Activated CD4-positive, alpha-beta T cell treated with anti-CD3 and anti-CD28 coated beads, Interleukin-2, amount 50 U/mL, for 4 hours (primary cell): ENCODE measurements around the gene NUBPL.
"Not testable (repeated sequence)": the region's sequence is repeated elsewhere in the genome, so short reads cannot be mapped to it uniquely, and the experiment has no call there.

Experiments
- DNase-seq, 2 experiments: peaks; one replicate each; pipeline ENCODE4 v3.0.0-alpha.2; 2020

NUBPL gene

DNA sequence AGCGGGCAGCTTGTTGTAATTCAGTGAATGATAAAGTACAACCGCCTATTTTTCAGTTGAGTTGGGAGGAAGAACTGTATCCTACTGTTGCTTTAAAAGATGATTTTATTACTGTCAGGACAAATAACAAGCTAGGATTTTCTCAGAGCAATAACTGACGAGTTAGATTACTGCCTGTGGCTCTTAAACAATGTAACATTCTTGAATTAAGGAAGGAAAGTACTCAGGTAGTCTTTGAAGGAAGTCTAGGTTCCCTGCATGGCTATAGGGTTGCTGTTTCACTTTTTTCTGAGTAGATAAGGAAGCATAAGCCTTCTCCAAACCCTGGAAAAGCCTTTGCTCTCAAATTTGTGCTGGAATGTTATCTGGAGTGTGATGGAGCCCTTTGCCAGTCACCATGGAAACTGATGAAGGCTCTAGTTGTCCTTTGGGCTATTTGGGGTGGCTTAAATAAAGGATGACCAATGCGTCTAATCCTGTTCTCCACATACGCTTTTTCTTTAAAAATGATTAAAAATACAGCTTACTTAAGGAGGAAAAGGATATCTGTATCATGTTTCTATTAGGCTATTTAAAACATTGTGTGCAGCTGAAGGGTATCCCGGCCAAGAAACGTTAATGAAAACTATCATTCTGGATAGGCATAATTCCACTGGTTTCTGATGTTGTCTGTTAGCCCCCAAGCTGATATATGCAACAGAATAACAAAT, 17.7 kb downstream of the NUBPL start:
- no peak for DNase-seq

DNA sequence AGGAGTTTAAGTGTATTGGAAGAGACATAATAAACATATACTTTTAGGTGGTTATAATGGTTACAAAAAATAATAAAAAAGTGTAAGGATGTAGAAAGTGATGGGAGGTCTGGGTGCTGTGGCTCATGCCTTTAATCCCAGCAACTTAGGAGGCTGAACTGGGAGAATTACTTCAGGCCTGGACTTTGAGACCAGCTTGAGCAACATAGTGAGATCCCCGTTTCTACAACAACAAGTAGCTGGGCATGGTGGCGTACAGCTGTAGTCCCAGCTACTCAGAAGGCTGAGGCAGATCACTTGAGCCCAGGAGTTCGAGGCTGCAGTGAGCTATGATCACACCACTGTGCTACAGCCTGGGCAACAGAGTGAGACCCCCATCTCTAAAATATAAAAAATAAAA, 19.0 kb downstream of the NUBPL start:
- no peak for DNase-seq

DNA sequence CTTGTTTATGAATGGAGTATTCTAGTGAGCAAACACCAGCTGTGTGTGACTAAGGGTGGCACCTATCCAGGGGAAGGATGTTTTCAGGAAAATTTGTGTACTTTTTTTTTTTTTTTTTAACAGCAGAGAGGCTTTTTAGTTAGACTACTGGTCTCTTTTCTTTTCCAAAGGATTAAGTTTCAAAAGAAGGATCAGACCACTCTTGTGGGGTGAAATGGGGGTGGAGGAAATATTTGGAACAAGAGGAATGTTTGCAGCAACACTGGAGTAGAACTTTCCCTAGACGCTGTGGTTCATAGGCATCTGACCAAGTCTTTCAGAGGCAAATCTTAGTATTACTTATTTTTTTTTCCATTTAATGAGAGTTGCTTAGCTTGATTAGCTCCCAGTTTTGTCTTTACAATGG, 21.1 kb downstream of the NUBPL start:
- DNase-seq: no peak

DNA sequence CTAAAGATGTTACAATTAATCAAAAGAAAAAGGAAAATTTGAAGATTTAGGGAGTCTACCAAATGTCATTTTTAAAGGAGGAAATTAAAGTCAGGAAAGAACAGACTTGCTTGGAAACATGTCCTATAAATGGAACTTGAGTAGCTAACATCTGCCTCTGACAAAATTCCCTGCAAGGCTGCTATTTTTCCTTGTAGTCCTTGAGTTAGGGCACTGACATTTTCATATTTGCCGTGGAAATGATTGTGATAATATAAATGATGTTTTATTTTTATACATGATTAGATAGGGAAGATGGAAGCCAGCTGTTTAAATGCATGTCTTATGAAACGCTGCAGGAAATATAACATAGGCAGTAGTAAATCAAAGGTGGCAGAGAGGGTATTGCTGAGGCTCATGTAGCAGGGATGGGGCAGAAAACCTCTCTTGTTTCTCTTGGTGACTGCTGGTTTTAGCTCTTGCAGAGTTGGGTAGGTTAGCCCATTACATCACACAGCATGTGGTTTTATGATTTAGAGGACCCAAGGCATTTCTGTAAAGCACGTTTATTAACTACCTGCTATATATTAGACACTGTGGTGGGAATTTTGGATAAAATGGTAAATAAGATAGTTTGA, 21.7 kb downstream of the NUBPL start:
- DNase-seq: no peak

DNA sequence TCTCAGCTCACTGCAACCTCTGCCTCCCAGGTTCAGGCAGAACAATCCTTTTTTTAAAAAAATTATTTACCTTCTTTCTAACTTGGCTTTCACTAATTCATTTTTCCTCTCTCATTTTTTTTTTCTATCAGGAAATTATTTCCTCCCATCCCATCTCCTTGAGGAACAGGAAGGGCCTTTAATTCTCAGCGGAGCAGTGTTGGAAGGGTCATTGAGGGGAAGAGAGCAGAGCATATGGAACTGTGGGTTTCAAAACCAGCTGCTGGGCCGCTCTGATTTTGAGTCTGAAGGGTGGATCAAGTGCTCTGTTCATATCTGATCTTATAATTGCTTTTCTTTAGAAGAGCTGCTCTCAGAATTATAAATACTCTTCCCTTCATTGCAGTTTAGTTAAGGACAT, 29.0 kb downstream of the NUBPL start:
- DNase-seq: no peak

DNA sequence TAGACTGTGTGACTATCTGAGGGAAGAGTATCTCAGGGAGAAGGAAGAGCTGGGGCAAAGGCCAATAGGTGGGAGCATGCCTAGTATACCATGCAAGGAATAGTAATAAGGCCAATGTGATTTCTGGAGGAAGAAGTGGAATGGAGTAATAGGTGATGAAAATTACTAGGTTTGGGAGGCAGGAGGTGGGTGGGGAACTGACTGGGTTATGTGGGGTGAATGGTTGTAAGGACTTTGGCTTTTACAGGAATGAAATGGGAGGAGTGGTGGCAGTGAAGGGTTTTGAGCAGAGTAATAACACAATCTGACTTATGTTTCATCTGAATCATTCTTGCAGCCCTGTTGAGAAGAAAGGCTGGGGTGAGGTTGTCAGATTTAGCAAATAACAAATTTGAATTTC, 30.9 kb downstream of the NUBPL start:
- no peak for DNase-seq

DNA sequence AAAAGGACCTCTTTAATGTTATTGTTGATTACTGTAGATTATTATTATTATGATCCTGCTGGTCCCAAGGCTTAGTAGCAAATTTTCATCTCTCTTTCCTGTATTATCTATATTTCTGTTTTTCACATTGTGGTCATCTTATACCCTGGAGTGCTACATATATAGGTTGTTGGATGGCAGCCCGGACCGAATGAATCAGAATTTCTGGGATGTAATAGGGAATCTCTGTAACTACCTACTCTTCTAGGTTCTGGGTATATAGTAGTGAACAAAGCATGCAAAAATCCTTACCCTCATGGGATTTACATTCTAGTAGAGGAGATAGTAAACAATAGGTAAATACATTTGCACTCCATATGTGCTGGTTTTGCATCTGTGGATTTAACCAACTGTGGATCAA, 31.4 kb downstream of the NUBPL start:
- no peak for DNase-seq

DNA sequence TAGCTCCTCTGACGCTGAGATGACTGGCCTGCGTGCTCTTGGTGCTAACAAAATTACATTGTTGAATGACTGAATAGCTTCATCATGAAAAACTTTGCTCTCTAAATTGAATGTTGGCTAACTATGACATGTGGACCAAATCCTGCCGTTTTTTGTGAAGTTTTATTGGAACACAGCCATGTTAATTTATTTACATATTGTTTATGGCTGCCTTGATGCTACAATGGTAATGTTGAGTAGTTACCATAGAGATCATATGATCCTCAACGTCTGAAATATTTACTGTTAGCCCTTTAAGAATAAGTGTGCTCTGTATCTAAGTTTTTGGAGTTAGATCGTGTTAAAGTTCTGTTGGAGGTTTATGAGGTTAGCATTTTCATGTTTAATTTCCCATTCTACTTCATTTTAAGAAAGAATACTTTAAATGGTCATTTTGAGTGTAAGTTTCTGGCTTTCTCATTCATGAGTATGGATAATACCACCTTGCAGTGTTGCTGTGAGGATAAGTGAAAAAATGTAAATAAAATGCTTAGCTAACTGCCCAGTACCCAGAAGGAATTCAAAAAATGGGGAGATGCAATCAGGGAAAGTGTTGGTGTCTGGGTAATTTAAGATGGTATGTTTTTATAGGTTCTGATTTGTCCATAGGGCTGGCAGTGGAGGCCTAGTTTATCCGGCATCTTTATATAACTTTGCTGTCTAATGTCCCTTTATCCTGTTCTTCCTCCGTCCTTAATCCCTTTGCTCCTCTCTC, 35.3 kb downstream of the NUBPL start:
- DNase-seq: no peak

DNA sequence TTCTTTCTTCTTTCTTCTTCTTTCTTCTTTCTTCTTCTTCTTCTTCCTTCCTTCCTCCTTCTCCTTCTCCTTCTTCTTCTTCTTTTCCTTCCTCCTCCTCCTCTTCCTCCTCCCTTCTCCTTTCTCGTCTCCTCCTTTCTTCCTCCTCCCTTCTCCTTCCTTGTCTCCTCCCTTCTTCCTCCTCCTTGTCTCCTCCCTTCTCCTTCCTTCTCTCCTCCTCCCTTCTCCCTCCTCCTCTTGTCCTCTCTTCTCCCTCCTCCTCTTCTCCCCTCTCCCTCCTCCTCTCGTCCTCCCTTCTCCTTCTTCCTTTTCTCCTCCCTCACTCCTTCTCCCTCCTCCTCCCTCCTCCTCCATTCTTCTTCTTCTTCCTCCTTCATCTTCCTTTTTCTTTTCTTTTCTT, 44.5 kb downstream of the NUBPL start:
- DNase-seq: no peak

DNA sequence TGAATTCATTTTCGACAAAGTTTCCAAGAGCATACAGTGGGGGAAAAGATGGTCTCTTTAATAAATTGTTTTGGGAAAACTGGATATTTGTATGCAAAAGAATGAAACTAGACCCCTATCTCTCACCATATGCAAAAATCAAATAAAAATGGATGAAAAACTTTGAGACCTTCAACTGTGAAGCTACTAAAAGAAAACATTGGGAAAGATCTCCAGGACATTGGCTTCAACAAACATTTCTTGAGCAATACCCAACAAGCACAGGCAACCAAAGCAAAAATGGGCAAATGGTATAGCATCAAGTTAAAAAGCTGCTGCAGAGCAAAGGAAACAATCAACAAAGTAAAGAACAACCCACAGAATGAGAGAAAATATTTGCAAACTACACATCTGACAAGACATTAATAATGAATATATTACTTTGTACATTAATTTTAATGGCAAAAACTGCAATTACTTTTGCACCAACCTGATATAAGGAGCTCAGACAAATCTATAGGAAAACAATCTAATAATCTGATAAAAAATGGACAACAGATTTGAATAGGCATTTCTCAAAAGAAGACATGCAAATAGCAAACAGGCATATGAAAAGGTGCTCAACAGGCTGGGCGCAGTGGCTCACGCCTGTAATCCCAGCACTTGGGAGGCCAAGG, 50.7 kb downstream of the NUBPL start:
- DNase-seq: no peak

DNA sequence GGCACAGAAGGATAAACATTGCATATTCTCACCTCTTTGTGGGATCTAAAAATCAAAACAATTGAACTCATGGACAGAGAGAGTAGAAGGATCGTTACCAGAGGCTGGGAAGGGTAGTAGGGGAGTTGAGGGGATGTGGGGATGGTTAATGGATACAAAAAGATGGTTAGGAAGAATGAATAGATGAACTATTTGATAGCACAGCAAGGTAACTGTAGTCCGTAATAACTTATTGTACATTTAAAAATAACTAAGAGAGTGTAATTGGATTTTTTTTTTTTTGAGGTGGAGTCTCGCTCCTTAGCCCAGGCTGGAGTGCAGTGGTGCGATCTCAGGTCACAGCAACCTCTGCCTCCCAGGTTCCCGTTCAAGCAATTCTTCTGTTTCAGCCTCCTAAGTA, 52.0 kb downstream of the NUBPL start:
- DNase-seq: no peak

DNA sequence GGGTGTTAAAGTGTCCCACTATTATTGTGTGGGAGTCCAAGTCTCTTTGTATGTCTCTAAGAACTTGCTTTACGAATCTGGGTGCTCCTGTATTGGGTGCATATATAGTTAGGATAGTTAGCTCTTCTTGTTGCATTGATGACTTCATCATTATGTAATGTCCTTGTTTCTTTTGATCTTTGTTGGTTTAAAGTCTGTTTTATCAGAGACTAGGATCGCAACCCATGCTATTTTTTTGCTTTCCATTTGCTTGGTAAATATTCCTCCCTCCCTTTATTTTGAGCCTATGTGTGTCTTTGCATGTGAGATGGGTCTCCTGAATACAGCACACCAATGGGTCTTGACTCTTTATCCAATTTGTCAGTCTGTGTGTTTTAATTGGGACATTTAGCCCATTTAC, 57.7 kb downstream of the NUBPL start:
- DNase-seq: not testable (repeated sequence)

DNA sequence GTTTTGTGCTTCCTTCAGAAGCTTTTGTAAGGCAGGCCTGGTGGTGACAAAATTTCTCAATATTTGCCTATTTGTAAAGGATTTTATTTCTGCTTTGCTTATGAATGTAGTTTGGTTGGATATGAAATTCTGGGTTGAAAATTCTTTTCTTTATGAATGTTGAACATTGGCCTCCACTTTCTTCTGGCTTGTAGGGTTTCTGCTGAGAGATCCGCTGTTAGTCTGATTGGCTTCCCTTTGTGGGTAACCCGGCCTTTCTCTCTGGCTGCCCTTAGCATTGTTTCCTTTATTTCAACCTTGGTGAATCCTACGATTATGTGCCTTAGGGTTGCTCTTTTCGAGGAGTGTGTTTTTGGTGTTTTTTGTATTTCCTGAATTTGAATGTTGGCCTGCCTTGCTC, 58.2 kb downstream of the NUBPL start:
- no peak for DNase-seq

DNA sequence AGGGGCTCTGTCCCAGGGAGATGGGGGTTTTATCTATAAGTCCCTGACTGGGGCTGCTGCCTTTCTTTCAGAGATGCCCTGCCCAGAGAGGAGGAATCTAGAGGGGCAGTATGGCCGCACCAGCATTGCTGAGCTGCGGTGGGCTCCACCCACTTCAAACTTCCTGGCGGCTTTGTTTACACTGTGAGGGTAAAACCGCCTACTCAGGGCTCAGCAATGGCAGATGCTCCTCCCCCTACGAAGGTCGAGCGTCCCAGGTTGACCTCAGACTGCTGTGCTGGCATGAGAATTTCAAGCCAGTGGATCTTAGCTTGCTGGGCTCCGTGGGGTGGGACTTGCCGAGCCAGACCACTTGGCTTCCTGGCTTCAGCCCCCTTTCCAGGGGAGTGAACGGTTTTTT, 59.7 kb downstream of the NUBPL start:
- DNase-seq: not testable (repeated sequence)

DNA sequence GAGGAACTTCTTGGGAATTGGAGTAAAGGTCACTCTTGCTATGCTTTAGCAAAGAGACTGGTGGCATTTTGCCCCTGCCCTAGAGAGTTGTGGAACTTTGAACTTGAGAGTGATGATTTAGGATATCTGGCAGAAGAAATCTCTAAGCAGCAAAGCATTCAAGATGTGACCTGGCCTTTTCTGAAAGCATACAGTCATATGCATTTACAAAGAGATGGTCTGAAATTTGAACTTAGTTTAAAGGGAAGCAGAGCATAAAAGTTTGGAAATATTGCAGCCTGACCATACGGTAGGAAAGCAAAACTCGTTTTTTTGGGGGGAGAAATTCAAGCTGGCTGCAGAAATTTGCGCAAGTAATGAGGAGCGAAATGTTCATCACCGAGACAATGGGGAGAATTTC, 60.9 kb downstream of the NUBPL start:
- no peak for DNase-seq

DNA sequence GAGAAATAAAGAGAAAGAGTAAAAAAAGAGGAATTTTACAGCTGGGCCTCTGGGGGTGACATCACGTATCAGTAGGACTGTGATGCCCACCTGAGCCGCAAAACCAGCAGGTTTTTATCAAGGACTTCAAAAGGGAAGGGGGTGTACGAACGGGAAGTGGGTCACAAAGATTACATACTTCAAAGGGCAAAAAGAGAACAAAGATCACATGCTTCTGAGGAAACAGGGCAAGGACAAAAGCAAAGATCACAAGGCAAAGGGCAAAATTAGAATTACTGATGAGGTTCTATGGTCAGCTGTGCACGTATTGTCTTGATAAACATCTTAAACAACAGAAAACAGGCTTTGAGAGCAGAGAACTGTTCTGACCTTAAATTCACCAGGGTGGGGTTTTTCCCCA, 91.7 kb downstream of the NUBPL start:
- not testable (repeated sequence) for DNase-seq

DNA sequence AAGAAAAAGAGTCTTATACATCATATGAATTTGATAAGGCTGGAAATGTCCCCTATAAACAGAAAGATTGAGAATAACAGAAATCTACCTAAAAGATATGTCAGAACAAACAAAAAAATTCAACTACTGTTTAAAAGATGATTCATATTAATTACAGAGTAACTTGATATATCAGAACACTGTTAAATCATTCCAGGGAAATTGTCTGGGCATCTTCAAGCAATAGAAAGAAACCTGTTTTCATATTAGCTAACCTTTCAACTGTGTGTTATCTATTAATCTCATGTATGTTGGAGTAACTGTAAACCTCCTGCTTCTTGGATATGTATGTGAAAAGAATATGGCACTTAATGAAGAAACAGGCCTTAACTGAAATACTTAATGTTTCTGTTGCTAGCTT, 96.7 kb downstream of the NUBPL start:
- no peak for DNase-seq

DNA sequence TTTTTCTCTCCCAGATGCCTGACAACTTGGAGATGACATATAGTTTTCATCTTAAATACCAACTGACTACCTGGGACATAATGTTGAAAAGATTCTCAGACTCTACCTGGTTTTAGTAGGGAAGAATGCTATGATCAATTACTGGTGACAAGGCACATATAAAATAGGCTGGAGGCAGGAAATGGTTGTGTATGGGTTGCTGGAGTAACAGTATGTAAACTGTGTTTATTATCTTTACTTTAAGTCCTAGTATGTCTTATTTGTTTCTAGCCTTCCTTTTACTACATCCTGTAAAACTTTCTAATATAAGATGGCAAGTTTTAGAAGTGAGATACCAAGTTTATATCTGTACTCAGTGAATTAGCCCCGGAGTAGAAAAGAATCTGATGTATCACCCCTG, 98.1 kb downstream of the NUBPL start:
- DNase-seq: no peak

DNA sequence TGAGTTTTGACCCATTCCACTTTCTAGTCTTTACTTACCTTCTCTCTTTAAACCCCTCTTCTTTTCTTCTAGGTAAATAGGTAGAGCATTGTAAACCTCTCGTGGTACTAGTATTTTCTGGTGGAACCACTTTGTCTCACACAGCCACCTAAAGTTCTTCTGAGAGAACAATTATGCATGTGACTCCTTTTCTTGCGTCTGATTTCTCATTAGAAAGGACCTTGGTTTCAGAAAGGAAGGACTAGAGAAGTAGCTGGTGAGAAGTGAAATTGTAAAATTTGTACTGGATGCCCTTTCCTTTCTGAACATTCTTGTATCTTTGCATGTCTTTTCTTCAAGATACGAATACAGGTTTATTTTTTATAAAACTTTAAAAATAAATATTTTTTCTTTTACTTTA, 99.0 kb downstream of the NUBPL start:
- no peak for DNase-seq

DNA sequence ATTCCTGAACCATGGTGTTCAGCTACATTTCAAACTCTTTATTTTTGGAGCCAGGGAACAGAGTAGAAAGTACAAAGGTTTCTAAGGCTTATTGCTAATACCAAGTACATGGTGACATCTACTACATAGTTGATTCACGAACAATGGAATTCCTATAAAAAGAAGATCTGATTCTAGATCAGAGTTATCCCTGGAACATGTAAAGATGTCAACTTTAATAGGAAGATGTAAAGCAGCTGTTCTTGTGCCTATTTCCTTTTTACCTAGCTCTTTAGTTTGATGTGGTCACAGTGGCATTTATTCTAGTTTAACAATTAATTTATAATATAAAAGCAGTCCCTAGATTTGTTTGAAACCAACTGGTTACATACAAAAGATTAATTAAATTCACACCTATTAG, 99.5 kb downstream of the NUBPL start:
- DNase-seq: no peak

DNA sequence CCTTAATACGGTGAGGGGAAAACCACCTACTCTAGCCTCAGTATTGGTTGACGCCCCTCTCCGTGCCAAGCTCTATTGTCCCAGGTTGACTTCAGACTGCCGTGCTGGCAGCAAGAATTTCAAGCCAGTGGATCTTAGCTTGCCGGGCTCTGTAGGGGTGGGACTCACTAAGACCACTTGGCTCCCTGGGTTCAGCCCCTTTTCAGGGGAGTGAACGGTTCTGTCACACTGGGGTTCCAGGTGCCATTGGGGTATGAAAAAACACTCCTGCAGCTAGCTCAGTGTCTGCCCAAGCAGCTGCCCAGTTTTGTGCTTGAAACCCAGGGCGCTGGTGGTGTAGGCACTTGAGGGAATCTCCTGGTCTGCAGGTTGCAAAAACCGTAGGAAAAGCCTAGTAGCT, 107.1 kb downstream of the NUBPL start:
- DNase-seq: no peak

DNA sequence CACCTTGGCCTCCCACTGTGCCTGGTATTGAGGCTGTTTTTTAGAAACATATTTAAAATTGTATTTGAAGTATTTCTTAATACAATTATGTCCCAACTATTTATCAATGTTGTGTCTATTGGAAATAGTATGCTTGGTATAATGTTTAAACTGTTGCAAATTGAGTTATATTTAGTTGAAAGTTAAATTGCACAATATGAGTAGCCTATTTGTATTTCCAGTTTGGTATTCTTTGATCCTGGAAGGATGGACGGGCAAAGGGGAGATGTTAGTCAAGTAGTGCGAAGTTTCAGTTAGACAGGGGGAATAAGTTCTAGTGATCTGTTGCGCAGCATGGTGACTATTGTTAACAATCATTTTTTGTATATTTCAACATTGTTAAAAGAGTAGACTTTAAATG, 111.5 kb downstream of the NUBPL start:
- no peak for DNase-seq

DNA sequence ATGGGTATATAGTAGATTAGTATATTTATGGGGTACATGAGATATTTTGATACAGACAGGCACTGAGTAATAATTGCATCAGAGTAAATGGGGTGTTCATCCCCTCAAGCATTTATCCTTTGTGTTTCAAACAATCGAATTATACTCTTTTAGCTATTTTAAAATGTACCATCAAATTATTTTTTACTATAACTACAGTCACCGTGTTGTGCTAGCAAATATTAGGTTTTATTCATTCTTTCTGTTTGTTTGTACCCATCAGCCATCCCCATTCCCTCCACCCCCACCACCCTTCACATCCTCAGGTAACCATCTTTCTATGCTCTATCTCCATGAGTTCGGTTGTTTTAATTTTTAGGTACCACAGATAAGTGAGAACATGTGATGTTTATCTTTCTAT, 115.8 kb downstream of the NUBPL start:
- DNase-seq: no peak

DNA sequence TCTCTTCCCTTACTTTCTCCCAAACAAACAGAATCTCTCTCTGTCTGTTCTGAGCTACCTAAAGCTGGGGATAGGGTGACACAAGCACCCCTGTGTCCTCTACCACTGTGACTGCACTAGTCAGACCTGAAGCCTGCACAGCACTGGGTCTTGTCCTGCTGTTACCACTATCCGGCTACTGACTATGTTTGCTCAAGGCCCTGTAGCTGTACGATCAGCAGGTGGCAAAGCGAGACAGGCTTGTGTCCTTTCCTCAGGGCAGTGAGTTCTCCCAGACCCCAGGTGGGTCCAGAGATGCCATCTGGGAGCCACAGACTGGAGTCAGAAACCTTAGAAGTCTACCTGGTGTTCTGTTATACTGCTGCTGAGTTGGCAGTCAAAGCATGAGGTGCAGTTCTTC, 116.4 kb downstream of the NUBPL start:
- no peak for DNase-seq
